ENCODE measurements around the gene SYS1. TPM values are rescaled to one million over a fixed set of nuclear protein-coding genes. Genes with fewer than 3 reads are reported as not detected.
"Not testable (repeated sequence)": the region's sequence is repeated elsewhere in the genome, so short reads cannot be mapped to it uniquely, and the experiment has no call there.

Gene SYS1
- total RNA-seq, 4 donors from 2014 or later = 30.9 to 49.5 (median 38.7) TPM

DNA sequence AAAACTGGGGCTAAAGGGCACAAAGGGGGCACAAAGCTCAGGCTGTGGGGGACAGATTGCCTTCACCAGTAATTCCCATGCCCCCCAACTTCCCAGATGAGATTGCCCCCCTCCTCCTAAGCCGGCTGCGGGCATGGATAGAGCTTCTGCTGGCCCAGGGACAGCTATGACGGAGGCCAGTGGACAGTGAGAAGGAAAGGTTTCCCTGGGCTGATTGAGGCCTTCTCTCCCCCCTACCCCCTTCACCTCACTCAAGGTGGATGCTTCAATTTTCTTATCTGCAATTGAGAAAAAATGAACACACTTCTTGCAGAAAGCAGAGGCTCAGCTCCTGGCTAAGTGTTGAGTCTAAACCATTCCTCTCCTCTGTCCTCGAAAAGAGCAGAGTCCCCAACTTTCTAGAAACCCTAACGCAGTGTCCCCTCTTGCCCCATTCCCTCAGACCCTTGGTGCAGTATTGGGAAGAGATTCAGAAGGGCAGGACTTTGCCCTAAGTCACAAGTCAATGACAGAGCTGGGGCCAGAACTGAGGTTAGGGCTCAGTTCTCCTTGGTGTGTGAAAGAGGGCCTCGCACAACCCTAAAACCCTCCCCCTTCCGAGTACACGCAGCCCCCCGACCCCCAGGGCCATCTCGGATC is 15.5 kb upstream of the SYS1 start:
- no peaks in the 10 kb centered on the region for H3K27me3 ChIP-seq
- no peak for DNase-seq (ENCODE audit: low spot score in 2 of 2)
- 19% methylated on average over 6 of the region's 10 CpGs for WGBS
- H3K4me1 ChIP-seq = peaks cover 57% of the 10 kb centered on the region
- no peaks in the 10 kb centered on the region for H3K36me3 ChIP-seq
- no peaks in the 10 kb centered on the region for H3K9me3 ChIP-seq
- H3K4me3 ChIP-seq = peak overlapping the region; percentile 75
- no peak for TF ChIP-seq POLR2AphosphoS5 (IDR thresholded peaks at IDR 0.05)
- no peak for TF ChIP-seq POLR2A (IDR thresholded peaks at IDR 0.05)
- no peak for TF ChIP-seq EP300 (IDR thresholded peaks at IDR 0.05)
- TF ChIP-seq, protein P1, sequence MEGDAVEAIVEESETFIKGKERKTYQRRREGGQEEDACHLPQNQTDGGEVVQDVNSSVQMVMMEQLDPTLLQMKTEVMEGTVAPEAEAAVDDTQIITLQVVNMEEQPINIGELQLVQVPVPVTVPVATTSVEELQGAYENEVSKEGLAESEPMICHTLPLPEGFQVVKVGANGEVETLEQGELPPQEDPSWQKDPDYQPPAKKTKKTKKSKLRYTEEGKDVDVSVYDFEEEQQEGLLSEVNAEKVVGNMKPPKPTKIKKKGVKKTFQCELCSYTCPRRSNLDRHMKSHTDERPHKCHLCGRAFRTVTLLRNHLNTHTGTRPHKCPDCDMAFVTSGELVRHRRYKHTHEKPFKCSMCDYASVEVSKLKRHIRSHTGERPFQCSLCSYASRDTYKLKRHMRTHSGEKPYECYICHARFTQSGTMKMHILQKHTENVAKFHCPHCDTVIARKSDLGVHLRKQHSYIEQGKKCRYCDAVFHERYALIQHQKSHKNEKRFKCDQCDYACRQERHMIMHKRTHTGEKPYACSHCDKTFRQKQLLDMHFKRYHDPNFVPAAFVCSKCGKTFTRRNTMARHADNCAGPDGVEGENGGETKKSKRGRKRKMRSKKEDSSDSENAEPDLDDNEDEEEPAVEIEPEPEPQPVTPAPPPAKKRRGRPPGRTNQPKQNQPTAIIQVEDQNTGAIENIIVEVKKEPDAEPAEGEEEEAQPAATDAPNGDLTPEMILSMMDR (IDR thresholded peaks at IDR 0.05) = no peak
- H3K27ac ChIP-seq = peak overlapping the region; percentile 94

GRCh38 chr20:45347936-45348778 is 14.8 kb upstream of the SYS1 start, which contains the start of gene SDC4:
Gene SDC4, minus strand, starts transcription at chr20:45348424. Its CDS starts 40 bp downstream, at chr20:45348384.
- peak within 1 kb of the TSS; percentile 75 for H3K4me3 ChIP-seq
- DNase-seq (ENCODE audit: low spot score in 2 of 2) = peak; percentile 83 to 84
- WGBS = 2% methylated on average over 6 of the region's 77 CpGs
- no peaks in the 10 kb centered on the region for H3K27me3 ChIP-seq
- no peaks in the 10 kb centered on the region for H3K36me3 ChIP-seq
- peaks cover 49% of the 10 kb centered on the region for H3K4me1 ChIP-seq
- TF ChIP-seq POLR2AphosphoS5 (IDR thresholded peaks at IDR 0.05) (peak; percentile 88 to 90 (median 89)), EP300 (IDR thresholded peaks at IDR 0.05) (no peak), POLR2A (IDR thresholded peaks at IDR 0.05) (peak; percentile 76 to 87)
- TF ChIP-seq, protein P1 (IDR thresholded peaks at IDR 0.05) = no peak
- peak within 1 kb of the TSS; percentile 94 for H3K27ac ChIP-seq
- no peaks in the 10 kb centered on the region for H3K9me3 ChIP-seq

DNA sequence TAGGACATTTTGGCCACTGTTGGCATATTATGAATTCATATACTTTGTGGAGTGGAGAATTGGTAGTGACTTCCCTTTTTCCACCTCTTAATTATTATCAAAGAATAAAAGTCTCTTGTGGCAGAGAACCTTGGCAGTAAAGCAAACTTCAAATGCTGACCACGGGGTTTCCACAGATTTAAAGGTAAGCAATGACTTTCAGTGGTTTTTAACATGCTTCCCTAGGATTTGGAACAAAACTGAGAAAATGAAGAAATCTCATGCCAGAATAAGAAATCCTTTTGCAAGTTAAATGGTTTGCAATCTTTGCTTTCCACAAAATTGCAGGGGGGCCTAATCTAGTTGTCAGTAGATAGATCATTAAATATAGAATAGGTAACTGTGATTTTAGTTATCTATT is 12.7 kb upstream of the SYS1 start:
- no peaks in the 10 kb centered on the region for H3K9me3 ChIP-seq
- no peaks in the 10 kb centered on the region for H3K27me3 ChIP-seq
- WGBS = 76% methylated on average over 1 of the region's 1 CpG
- no peaks in the 10 kb centered on the region for H3K36me3 ChIP-seq
- peaks cover 35% of the 10 kb centered on the region for H3K4me1 ChIP-seq
- TF ChIP-seq EP300 (IDR thresholded peaks at IDR 0.05) (no peak), POLR2AphosphoS5 (IDR thresholded peaks at IDR 0.05) (no peak), POLR2A (IDR thresholded peaks at IDR 0.05) (no peak)
- TF ChIP-seq, protein P1 (IDR thresholded peaks at IDR 0.05) = no peak
- H3K27ac ChIP-seq = no peak overlapping the region
- no peak overlapping the region for H3K4me3 ChIP-seq
- no peak for DNase-seq (ENCODE audit: low spot score in 2 of 2)

- H3K27me3 ChIP-seq; H3K4me3 ChIP-seq; H3K27ac ChIP-seq; H3K36me3 ChIP-seq; H3K9me3 ChIP-seq; DNase-seq (ENCODE audit: low spot score in 2 of 2): not testable (repeated sequence)
- 97% methylated on average over 10 of the region's 10 CpGs for WGBS
- H3K4me1 ChIP-seq = peaks cover 32% of the 10 kb centered on the region
Measured at GRCh38 chr20:45350795-45351194, 12.2 kb upstream of the SYS1 start.

- no peak for DNase-seq (ENCODE audit: low spot score in 2 of 2)
- WGBS = 84% methylated on average over 3 of the region's 3 CpGs
- no peak for TF ChIP-seq EP300 (IDR thresholded peaks at IDR 0.05)
- no peak for TF ChIP-seq POLR2A (IDR thresholded peaks at IDR 0.05)
- TF ChIP-seq POLR2AphosphoS5 (IDR thresholded peaks at IDR 0.05) = no peak
- TF ChIP-seq, protein P1 (IDR thresholded peaks at IDR 0.05) = no peak
- Histone ChIP-seq H3K36me3 (no peaks in the 10 kb centered on the region), H3K27ac (no peak overlapping the region), H3K9me3 (no peaks in the 10 kb centered on the region), H3K27me3 (no peaks in the 10 kb centered on the region), H3K4me3 (no peak overlapping the region), H3K4me1 (peaks cover 17% of the 10 kb centered on the region)
Measured at GRCh38 chr20:45352729-45353128, 10.2 kb upstream of the SYS1 start.
